Measurements from ENCODE around the gene ERI3. TPM values are rescaled to one million over a fixed set of nuclear protein-coding genes. Genes with fewer than 3 reads are reported as not detected.

The ERI3 gene
- total RNA-seq, 1 donor from 2014 or later: 69.3 TPM

DNA sequence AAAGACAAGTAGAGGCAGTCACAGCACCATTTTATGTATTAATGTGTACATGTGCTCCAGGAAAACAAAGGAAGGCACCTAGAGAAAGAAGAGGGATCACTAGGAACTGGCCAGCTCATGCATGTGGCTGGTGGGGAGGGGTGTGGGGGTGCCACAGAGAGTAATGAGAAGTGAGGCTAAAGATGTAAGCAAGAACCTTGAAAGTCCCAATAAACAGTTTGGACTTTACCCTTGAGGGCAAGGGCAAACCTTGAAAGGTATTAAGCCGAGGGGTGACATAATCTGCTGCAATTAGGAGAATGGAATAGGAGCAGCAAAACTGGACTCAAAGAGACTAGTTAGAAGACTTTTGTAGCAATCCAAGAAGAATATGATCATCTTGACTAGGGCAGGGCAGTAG is 51.5 kb downstream of the ERI3 start:
- peaks cover 37 to 70% of the 10 kb centered on the region in 2 donors for H3K36me3 ChIP-seq
- intact Hi-C loops (cut with DNase I): no loop called here
- no peaks in the 10 kb centered on the region for H3K4me1 ChIP-seq
- H3K4me3 ChIP-seq: no peak overlapping the region
- no peaks in the 10 kb centered on the region for H3K9me3 ChIP-seq
- no peaks in the 10 kb centered on the region for H3K27me3 ChIP-seq
- no peak overlapping the region for H3K27ac ChIP-seq
- TF ChIP-seq, protein P1, sequence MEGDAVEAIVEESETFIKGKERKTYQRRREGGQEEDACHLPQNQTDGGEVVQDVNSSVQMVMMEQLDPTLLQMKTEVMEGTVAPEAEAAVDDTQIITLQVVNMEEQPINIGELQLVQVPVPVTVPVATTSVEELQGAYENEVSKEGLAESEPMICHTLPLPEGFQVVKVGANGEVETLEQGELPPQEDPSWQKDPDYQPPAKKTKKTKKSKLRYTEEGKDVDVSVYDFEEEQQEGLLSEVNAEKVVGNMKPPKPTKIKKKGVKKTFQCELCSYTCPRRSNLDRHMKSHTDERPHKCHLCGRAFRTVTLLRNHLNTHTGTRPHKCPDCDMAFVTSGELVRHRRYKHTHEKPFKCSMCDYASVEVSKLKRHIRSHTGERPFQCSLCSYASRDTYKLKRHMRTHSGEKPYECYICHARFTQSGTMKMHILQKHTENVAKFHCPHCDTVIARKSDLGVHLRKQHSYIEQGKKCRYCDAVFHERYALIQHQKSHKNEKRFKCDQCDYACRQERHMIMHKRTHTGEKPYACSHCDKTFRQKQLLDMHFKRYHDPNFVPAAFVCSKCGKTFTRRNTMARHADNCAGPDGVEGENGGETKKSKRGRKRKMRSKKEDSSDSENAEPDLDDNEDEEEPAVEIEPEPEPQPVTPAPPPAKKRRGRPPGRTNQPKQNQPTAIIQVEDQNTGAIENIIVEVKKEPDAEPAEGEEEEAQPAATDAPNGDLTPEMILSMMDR (IDR thresholded peaks at IDR 0.05): no peak
- no peak for DNase-seq (ENCODE audit: low spot score in 2 of 2)

DNA sequence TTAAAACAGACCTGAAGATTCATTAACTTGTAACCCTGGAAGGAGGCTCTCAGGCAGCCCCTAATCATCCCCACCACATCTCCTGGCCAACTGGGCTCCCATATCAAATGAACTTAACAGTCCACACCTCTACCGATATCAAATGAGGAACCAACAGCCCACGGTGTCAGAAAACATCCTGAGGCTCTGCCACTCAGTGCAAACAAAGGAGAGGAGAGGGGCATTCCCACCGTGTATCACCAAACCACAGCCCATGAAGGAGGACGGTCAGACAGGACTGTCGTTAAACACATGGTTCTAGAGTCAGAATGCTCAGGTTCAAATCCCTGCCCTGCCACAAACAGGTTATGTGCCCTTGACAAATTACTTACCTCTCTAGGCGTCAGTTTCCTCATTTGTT is 52.5 kb downstream of the ERI3 start:
- peaks cover 35 to 67% of the 10 kb centered on the region in 2 donors for H3K36me3 ChIP-seq
- H3K4me3 ChIP-seq: no peak overlapping the region
- no peak for DNase-seq (ENCODE audit: low spot score in 2 of 2)
- no peaks in the 10 kb centered on the region for H3K4me1 ChIP-seq
- no peak overlapping the region for H3K27ac ChIP-seq
- TF ChIP-seq, protein P1 (IDR thresholded peaks at IDR 0.05): no peak
- intact Hi-C loops (cut with DNase I): no loop called here
- no peaks in the 10 kb centered on the region for H3K27me3 ChIP-seq
- no peaks in the 10 kb centered on the region for H3K9me3 ChIP-seq

DNA sequence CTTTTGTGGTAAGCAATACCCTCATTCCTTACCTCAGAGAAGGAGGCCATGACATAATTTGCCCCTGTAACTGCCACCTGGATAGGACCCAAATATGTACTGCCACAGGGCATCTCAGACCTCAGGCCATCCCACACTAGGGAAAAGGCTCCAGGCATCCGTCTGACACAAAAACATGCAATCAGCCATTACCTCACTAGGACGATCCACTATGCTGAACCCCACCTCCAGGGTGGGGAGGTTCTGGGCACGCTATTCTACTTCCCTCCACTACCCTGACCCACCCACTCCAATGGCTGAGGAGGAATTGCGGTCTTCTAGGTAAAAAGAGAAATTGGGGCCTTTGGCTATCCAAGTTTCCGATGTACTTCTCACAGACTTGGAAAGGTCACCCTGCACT is 53.6 kb downstream of the ERI3 start:
- Histone ChIP-seq H3K27ac (no peak overlapping the region), H3K4me1 (no peaks in the 10 kb centered on the region), H3K27me3 (no peaks in the 10 kb centered on the region), H3K36me3 (peaks cover 36 to 67% of the 10 kb centered on the region in 2 donors), H3K4me3 (no peak overlapping the region), H3K9me3 (no peaks in the 10 kb centered on the region)
- no peak for DNase-seq (ENCODE audit: low spot score in 2 of 2)
- intact Hi-C loops (cut with DNase I): no loop called here
- TF ChIP-seq, protein P1 (IDR thresholded peaks at IDR 0.05): no peak

DNA sequence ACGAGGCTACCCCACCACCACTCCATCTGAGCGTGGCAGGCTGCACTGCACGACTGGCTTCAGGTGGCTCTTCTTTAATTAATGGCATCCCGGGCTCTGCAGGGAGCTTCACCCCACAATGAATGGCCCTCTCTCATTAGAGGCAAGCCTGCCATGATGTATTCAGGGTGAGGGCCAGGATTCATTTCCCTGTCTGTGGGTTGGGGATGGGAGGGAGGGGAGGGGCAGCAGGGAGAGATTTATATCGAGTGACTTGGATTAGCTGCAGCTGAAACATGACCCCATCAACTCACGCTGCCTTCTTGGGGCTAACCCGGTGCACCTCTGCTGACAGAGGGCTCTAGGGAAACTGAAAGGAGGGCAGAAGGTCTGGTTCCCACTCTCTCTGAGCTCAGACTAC is 54.2 kb downstream of the ERI3 start:
- TF ChIP-seq, protein P1 (IDR thresholded peaks at IDR 0.05): no peak
- H3K4me3 ChIP-seq: no peak overlapping the region
- H3K27ac ChIP-seq: no peak overlapping the region
- no peak for DNase-seq (ENCODE audit: low spot score in 2 of 2)
- no peaks in the 10 kb centered on the region for H3K4me1 ChIP-seq
- no peaks in the 10 kb centered on the region for H3K27me3 ChIP-seq
- no peaks in the 10 kb centered on the region for H3K9me3 ChIP-seq
- intact Hi-C loops (cut with DNase I): no loop called here
- H3K36me3 ChIP-seq: peaks cover 30 to 67% of the 10 kb centered on the region in 2 donors

DNA sequence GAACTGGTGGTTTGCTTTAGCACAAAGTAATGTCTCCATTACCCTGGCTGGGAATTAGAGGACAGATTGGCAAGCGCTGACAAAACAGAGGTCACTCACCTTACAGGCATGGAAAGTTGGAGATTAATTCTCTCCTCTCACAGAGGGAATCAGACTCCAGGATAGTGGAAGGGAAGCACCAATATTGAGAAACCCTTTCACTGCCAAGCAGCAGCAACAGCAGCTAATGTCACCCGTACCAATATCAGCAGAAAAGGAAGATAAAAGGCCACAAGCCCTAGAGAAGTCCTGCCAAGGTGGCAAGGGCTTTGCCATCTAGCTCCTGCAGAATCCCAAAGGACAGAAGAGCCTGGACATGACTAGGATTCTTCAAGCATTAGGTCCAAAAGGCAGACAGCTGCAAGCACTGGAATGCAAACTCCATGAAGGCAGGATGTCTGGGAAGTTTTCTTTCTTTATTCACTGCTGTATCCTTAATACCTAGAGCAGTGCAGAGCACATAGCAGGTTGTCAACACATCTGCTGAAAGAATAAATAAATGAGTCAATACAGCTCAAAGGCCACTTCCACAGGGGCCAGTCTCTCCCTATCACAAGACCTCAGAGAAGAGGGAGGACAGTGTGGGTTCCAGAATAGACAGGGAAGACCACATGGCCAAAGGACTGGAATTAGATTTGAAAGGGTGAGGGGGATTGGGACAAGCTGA is 57.2 kb downstream of the ERI3 start:
- H3K4me1 ChIP-seq: no peaks in the 10 kb centered on the region
- H3K36me3 ChIP-seq: peaks cover 22 to 64% of the 10 kb centered on the region in 2 donors
- no peak overlapping the region for H3K4me3 ChIP-seq

More for the DNA sequence above, 57.2 kb downstream of the ERI3 start:
- no peaks in the 10 kb centered on the region for H3K27me3 ChIP-seq
- intact Hi-C loops (cut with DNase I): no loop called here
- no peak overlapping the region for H3K27ac ChIP-seq
- no peaks in the 10 kb centered on the region for H3K9me3 ChIP-seq
- no peak for DNase-seq (ENCODE audit: low spot score in 2 of 2)
- TF ChIP-seq, protein P1 (IDR thresholded peaks at IDR 0.05): no peak
